HEK293 (cell line): Measurements from ENCODE around the gene SLC20A1.

Source experiments
- CTCF ChIA-PET: fragments of 350-600 bp; formaldehyde crosslinking; extraction: SDS; loops from one replicate; lab custom pipeline; 2021; ENCODE audit warnings: antibody characterized with exemption; lab: Yijun Ruan, JAX
- POLR2A ChIA-PET: fragments of 300-600 bp; formaldehyde crosslinking; extraction: SDS; loops from one replicate; lab custom pipeline; 2020; ENCODE audit warnings: antibody characterized with exemption, inconsistent platforms; lab: Yijun Ruan, JAX
- H3K27ac ChIP-seq: fragments of 200-500 bp; sonication (Bioruptor generic); 2 replicates; pipeline ENCODE4 v1.5.1; 2014; ENCODE audit warnings: low read depth, low read length, control low read depth, inconsistent platforms; ENCODE audit errors: extremely low read depth
- H3K36me3 ChIP-seq, 2 experiments: fragments of 200-500 bp in 1 of 2; sonication (Bioruptor generic) in 1 of 2; 1 replicate in 1 of 2; 2 replicates in 1 of 2; pipeline ENCODE4 v1.5.1; 2014 to 2017; ENCODE audit warnings: inconsistent platforms in 2 of 2, low read length in 2 of 2; ENCODE audit not compliant: control insufficient read depth in 2 of 2, insufficient read depth in 1 of 2
- H3K4me1 ChIP-seq: fragments of 200-500 bp; sonication (Bioruptor generic); 2 replicates; pipeline ENCODE4 v1.5.1; 2014; ENCODE audit warnings: mild to moderate bottlenecking, low read length, inconsistent platforms; ENCODE audit not compliant: control insufficient read depth, insufficient read depth
- H3K4me3 ChIP-seq: 2 replicates; pipeline ENCODE4 v1.5.1; 2011; ENCODE audit warnings: low read depth, mild to moderate bottlenecking, control low read depth, low read length, moderate library complexity
- H3K9me3 ChIP-seq: fragments of 200-500 bp; sonication (Bioruptor generic); 2 replicates; pipeline ENCODE4 v1.5.1; 2014; ENCODE audit warnings: low read depth, low read length, inconsistent platforms; ENCODE audit not compliant: control insufficient read depth, insufficient read depth
- BCL11A ChIP-seq: fragments of 450-650 bp; formaldehyde crosslinking; IDR thresholded peaks from 2 replicates; pipeline ENCODE4 v1.5.1; 2016; ENCODE audit warnings: low read depth, missing biosample characterization, missing genetic modification characterization
- BCL6B ChIP-seq: fragments of 450-650 bp; formaldehyde crosslinking; IDR thresholded peaks from 2 replicates; pipeline ENCODE4 v1.5.1; 2017; ENCODE audit warnings: missing biosample characterization, missing genetic modification characterization
- CTCF ChIP-seq: fragments of 450-650 bp; formaldehyde crosslinking; IDR thresholded peaks from 2 replicates; pipeline ENCODE4 v1.5.1; 2016; ENCODE audit warnings: missing biosample characterization, missing genetic modification characterization
- EGR2 ChIP-seq: fragments of 450-650 bp; formaldehyde crosslinking; IDR thresholded peaks from 2 replicates; pipeline ENCODE4 v1.5.1; 2016; ENCODE audit warnings: low read depth, missing biosample characterization, missing genetic modification characterization
- KLF16 ChIP-seq: fragments of 450-650 bp; formaldehyde crosslinking; IDR thresholded peaks from 2 replicates; pipeline ENCODE4 v1.5.1; 2017; ENCODE audit warnings: missing biosample characterization, missing genetic modification characterization
- PRDM6 ChIP-seq: fragments of 450-650 bp; formaldehyde crosslinking; IDR thresholded peaks from 2 replicates; pipeline ENCODE4 v1.5.1; 2017; ENCODE audit warnings: missing biosample characterization, missing genetic modification characterization
- ZBTB21 ChIP-seq: fragments of 450-650 bp; formaldehyde crosslinking; IDR thresholded peaks from 2 replicates; pipeline ENCODE4 v1.5.1; 2017; ENCODE audit warnings: missing biosample characterization, missing genetic modification characterization
- ZFHX2 ChIP-seq: fragments of 450-650 bp; formaldehyde crosslinking; conservative IDR thresholded peaks from 2 replicates; pipeline ENCODE4 v1.5.1; 2016; ENCODE audit warnings: missing biosample characterization, missing genetic modification characterization
- ZIC2 ChIP-seq: fragments of 450-650 bp; formaldehyde crosslinking; IDR thresholded peaks from 2 replicates; pipeline ENCODE4 v1.5.1; 2016; ENCODE audit warnings: missing biosample characterization, missing genetic modification characterization
- ZNF214 ChIP-seq: fragments of 450-650 bp; formaldehyde crosslinking; IDR thresholded peaks from 2 replicates; pipeline ENCODE4 v1.5.1; 2017; ENCODE audit warnings: missing biosample characterization, mild to moderate bottlenecking, missing genetic modification characterization, borderline replicate concordance
- ZNF221 ChIP-seq: fragments of 450-650 bp; formaldehyde crosslinking; IDR thresholded peaks from 2 replicates; pipeline ENCODE4 v1.5.1; 2017; ENCODE audit warnings: missing biosample characterization, missing genetic modification characterization, borderline replicate concordance
- ZNF324 ChIP-seq: fragments of 450-650 bp; formaldehyde crosslinking; IDR thresholded peaks from 2 replicates; pipeline ENCODE4 v1.5.1; 2016; ENCODE audit warnings: missing biosample characterization, missing genetic modification characterization
- ZNF341 ChIP-seq: fragments of 450-650 bp; formaldehyde crosslinking; IDR thresholded peaks from 2 replicates; pipeline ENCODE4; 2016; ENCODE audit warnings: low read depth, missing biosample characterization, missing genetic modification characterization
- ZNF513 ChIP-seq: fragments of 450-650 bp; IDR thresholded peaks from 2 replicates; pipeline ENCODE4 v1.5.1; 2018; ENCODE audit warnings: missing biosample characterization, missing genetic modification characterization
- ZNF514 ChIP-seq: fragments of 450-650 bp; formaldehyde crosslinking; IDR thresholded peaks from 2 replicates; pipeline ENCODE4 v1.5.1; 2016; ENCODE audit warnings: missing biosample characterization, missing genetic modification characterization
- ZNF555 ChIP-seq: fragments of 450-650 bp; formaldehyde crosslinking; conservative IDR thresholded peaks from 2 replicates; pipeline ENCODE4 v1.5.1; 2017; ENCODE audit warnings: missing biosample characterization, mild to moderate bottlenecking, missing genetic modification characterization, inconsistent platforms
- ZNF624 ChIP-seq: fragments of 450-650 bp; formaldehyde crosslinking; IDR thresholded peaks from 2 replicates; pipeline ENCODE4 v1.5.1; 2017; ENCODE audit warnings: missing biosample characterization, missing genetic modification characterization
- ZNF626 ChIP-seq: fragments of 450-650 bp; sonication (Bioruptor Pico); formaldehyde crosslinking; IDR thresholded peaks from 2 replicates; pipeline ENCODE4 v1.5.1; 2018; ENCODE audit warnings: missing biosample characterization, missing genetic modification characterization, inconsistent platforms
- ZNF660 ChIP-seq: fragments of 450-650 bp; IDR thresholded peaks from 2 replicates; pipeline ENCODE4 v1.5.1; 2018; ENCODE audit warnings: missing biosample characterization, mild to moderate bottlenecking, missing genetic modification characterization
- ZNF670 ChIP-seq: fragments of 450-650 bp; formaldehyde crosslinking; IDR thresholded peaks from 2 replicates; pipeline ENCODE4 v1.5.1; 2016; ENCODE audit warnings: missing biosample characterization, missing genetic modification characterization, low read depth
- ZNF837 ChIP-seq: fragments of 450-650 bp; formaldehyde crosslinking; IDR thresholded peaks from 2 replicates; pipeline ENCODE4 v1.5.1; 2016; ENCODE audit warnings: missing biosample characterization, missing genetic modification characterization
- ZSCAN30 ChIP-seq: fragments of 450-650 bp; IDR thresholded peaks from 2 replicates; pipeline ENCODE4 v1.5.1; 2018; ENCODE audit warnings: missing biosample characterization, mild to moderate bottlenecking, missing genetic modification characterization, moderate library complexity
- ZXDB ChIP-seq: fragments of 450-650 bp; formaldehyde crosslinking; IDR thresholded peaks from 2 replicates; pipeline ENCODE4 v1.5.1; 2016; ENCODE audit warnings: missing biosample characterization, missing genetic modification characterization

Gene SLC20A1

GRCh38 chr2:112627060-112628040 lies 18.4 kb upstream of the SLC20A1 start:
- Histone ChIP-seq H3K36me3 (no peaks in the 10 kb centered on the region), H3K4me3 (no peak overlapping the region), H3K9me3 (no peaks in the 10 kb centered on the region), H3K27ac (no peak overlapping the region), H3K4me1 (peaks cover 9% of the 10 kb centered on the region)
- TF ChIP-seq EGR2 (tag by site-specific recombination) (no peak), ZXDB (tag by site-specific recombination) (no peak), PRDM6 (tag by site-specific recombination) (no peak)
- ChIA-PET CTCF (interaction anchor here (0.6 to 13.3 kb wide), 28 partner anchors 11 to 315 kb away, joined by 3 to 204 read pairs (median 5); partner anchors contain the start of gene SLC20A1), POLR2A (interaction anchor here (0.6 to 1.6 kb wide), 3 partner anchors 18 to 42 kb away, joined by 3 to 8 read pairs (median 7); partner anchors contain the start of gene SLC20A1)

GRCh38 chr2:112629224-112629623 lies 16.5 kb upstream of the SLC20A1 start:
- POLR2A ChIA-PET = no interaction called here
- peaks cover 9% of the 10 kb centered on the region for H3K4me1 ChIP-seq
- no peak overlapping the region for H3K4me3 ChIP-seq

GRCh38 chr2:112629823-112630222 lies 15.9 kb upstream of the SLC20A1 start:
- Histone ChIP-seq H3K4me3 (no peak overlapping the region), H3K36me3 (no peaks in the 10 kb centered on the region), H3K27ac (no peak overlapping the region), H3K9me3 (no peaks in the 10 kb centered on the region), H3K4me1 (peaks cover 9% of the 10 kb centered on the region)
- CTCF ChIA-PET = interaction anchor here (1.0 to 13.3 kb wide), 5 partner anchors 15 to 330 kb away, joined by 3 to 204 read pairs (median 16); partner anchors contain the start of gene SLC20A1
- POLR2A ChIA-PET = interaction anchor here (5.6 kb wide), 1 partner anchor 16 kb away, joined by 36 read pairs; the partner anchor contains the start of gene SLC20A1
- TF ChIP-seq ZNF626 (tag by site-specific recombination) (no peak), ZIC2 (tag by site-specific recombination) (no peak), ZNF837 (tag by site-specific recombination) (no peak), ZNF214 (tag by site-specific recombination) (no peak), BCL6B (no peak), ZNF624 (tag by site-specific recombination) (no peak), ZNF660 (no peak), ZNF341 (tag by site-specific recombination) (no peak)

More at GRCh38 chr2:112629224-112629623, 16.5 kb upstream of the SLC20A1 start:
- Histone ChIP-seq H3K27ac (no peak overlapping the region), H3K36me3 (no peaks in the 10 kb centered on the region), H3K9me3 (no peaks in the 10 kb centered on the region)
- CTCF ChIA-PET = interaction anchor here (1.0 to 13.3 kb wide), 4 partner anchors 16 to 330 kb away, joined by 3 to 204 read pairs (median 16); partner anchors contain the start of gene SLC20A1
- TF ChIP-seq ZNF555 (tag by site-specific recombination) (no peak), KLF16 (tag by site-specific recombination) (no peak), ZNF514 (tag by site-specific recombination) (no peak), BCL11A (tag by site-specific recombination) (no peak), ZNF513 (no peak), ZNF324 (tag by site-specific recombination) (no peak), ZNF221 (tag by site-specific recombination) (no peak), CTCF (no peak), ZBTB21 (tag by site-specific recombination) (no peak), ZFHX2 (no peak), ZNF670 (tag by site-specific recombination) (no peak), ZSCAN30 (tag by site-specific recombination) (no peak)
